Measurements from ENCODE around the gene NT5C1B.

GRCh38 chr2:18593496-18593895 lies 4.1 kb upstream of the NT5C1B start:
- TF ChIP-seq REST (IDR thresholded peaks at IDR 0.05; ENCODE audit: insufficient read depth in 1 of 2, low read depth in 2 of 2, low read length in 2 of 2) (no peak), SIN3A (IDR thresholded peaks at IDR 0.05; ENCODE audit: borderline replicate concordance, insufficient read depth, low read length) (no peak), POLR2AphosphoS5 (IDR thresholded peaks at IDR 0.05; ENCODE audit: low read depth, low read length) (no peak)

Measured in PFSK-1 (cell line).